Stimulated activated CD8-positive, alpha-beta memory T cell treated with anti-CD3 and anti-CD28 coated beads, Interleukin-7, amount 100 ng/mL, for 48 hours (primary cell): Measurements from ENCODE around the gene HELZ.

Experiments used
- DNase-seq, 2 donors: peaks; one replicate each; pipeline ENCODE4 v3.0.0-alpha.2; 2020; ENCODE audit warnings: low read depth in 1 of 2; ENCODE audit errors: extremely low read depth in 1 of 2

HELZ gene

DNA sequence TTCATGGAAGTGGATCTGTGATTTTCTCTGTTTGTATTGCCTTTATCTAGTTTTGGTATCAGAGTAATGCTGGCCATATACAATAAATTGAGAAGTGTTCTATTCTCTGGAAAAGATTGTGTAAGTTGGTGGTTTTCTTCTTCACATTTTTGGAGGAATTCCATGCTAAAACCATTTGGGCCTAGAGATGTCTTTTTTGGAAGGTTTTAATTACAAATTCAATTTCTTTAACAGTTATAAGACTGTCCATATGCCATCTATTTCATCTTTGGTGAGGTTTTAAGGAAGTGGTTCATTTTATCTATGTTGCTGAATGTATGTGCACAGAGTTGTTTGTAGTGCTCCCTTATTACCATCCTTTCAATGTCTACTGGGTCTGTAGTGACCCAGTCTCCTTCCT lies 154.7 kb downstream of the HELZ start:
- no peak for DNase-seq

DNA sequence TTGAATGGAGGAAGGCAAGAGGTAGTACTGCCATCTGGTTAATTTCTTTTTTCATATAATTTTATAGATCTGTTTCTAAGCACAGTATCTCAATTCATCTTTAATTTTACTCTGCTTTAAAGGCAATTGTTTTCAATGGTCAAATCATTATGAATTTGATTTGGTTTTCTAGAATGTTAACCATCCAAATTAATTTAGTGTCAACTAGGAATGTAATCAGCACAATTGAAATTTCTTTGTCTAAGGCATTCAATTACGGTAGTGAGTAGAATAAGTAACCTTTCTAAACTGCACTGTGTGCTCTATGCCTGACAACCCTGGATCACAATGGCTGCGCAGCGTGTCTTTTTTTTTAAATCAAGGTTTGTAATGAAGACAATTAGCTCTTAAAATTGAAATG lies 156.4 kb downstream of the HELZ start:
- DNase-seq: no peak

DNA sequence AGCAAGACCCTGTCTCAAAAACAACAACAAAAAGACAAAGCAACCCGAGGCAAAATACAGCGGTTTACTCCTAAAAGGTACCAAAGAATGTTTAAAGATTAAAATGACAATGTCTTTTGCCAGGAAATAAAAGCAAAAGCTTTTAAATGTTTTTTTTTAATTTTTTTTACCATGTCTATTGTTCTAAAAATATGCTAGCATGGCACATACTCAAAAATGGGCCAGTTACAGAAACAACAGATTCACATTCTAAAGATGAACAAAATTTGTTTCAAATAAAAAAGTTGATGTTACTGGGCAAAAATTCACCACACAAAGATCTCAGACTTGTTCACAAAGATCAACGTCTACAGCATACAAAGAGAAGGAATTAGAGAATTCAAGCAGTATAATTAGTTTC lies 159.6 kb downstream of the HELZ start:
- no peak for DNase-seq

DNA sequence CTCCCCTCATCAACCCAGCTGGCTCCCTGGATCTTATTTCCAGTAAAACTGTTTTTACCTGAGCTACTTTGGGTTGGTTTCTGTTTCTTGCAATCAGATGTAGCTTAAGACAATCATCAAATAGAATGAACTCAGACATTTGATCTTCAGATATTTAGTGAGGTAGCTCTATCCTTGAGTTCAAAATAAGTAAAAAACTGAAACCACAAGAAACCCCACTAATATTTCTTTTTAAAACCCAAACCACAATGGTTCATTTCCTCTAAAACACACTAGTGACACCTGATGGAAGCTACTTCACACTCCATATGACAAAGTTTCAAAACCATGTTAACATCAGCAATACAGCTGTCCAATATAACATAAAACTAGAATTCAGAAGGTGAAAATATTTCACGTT lies 162.9 kb downstream of the HELZ start:
- no peak for DNase-seq

DNA sequence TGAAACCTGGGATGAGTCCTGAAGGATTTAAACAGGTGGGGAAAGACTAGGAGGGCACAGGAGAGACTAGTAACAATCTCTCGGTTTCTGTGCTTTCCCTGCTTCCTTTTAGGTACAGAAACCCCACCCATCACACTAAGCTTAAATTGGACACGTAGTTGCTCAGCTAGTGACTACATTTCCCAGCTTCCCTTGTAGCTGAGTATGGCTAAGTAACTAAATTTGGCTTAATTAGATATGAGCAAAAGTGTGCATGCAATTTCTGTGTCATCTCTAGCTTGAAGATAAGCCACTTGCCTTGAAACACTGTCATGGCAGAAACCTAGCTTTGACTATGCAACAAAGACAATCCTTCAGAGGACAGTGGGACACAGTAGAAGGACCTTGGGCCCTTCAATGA lies 164.2 kb downstream of the HELZ start:
- DNase-seq: no peak

DNA sequence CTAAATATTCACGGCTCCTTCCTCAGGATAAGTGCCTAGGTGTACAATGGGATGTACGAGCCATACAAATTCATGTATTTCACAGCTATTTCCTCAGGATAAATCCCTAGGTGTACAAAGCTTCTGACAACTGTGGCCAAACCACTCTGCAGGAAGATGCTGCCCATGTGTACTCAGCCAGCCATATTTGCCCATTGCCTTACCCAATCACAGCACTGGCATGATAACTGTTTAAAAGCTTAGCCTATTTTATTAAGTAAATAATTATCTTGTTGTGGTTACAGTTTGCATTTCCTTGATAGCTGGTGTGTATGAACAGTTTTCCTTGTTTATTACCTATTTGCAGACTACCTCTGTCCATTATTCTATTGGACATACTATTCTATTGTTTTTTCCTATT lies 165.5 kb downstream of the HELZ start:
- DNase-seq: no peak

DNA sequence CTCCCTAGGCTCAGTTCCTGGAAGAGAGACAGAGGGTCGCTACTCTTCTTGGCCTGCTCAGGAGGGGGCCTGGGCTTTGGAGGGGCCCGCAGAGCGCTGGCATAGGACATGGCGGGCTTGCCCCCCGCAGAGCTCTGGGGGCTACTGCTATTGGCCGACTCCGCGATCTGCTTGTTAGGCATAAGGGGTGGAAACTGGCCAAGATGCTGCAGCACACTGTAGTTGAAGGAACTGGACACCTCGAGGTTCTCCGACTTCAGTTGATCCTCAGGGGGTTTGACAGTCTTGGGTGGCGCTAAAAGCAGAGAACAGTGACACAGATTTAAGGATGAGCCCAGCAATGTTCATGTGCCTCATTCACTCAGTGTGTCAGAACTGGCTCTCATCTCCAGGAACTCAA lies 166.7 kb downstream of the HELZ start:
- no peak for DNase-seq

DNA sequence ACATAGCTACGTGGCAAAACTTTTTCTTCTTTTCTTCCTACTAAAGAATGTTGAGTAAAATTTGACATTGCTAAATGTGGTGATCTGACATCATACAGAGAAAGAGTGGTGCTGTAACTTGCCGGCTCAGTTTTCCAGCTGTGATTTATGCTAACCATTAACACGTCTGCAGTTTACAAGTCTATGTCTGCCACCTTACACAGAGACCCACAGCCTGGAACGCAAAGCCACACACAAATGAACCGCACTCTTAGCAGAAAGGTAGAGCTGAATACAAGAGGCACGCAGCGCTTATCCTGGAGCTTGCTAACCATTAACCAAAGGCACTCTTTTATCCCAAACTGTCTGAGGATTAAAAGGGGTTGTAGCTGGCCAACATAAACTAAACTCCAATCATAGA lies 168.7 kb downstream of the HELZ start:
- DNase-seq: no peak

DNA sequence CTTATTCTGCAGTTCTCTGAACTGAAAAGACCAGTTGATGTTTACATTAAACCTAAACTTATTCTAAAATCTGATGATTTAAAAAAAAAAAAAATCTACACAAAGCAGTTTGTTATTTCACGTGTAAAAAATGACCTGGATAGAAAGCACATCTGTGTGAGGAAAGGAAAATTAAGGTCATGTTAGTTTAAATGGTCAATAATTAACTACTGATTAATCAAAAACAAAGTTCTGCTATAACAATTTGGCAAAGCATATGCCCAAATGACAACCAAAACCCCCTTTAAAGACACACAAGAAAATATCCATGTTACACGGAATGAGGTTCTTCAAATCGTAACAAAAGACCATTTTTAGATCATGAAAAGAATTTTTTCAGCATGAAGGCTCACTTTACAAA lies 170.2 kb downstream of the HELZ start:
- DNase-seq: no peak

DNA sequence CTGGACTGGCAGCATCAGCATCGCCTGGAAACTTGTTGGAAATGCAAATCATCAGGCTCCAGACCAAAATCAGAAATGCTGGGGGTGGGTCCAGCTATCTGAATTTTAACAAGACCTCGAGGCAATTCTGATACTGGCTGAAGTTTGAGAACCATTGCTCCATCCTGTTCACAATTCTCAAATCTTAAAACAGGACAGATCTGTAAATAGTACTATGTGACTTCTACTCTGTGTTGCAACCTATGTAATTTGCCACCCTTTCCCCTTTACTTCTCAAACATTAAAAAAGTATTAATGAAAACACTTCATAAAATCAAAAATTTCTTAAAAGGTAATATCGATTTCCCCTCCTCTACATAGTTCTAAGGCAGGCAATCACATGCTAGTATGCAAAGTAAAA lies 172.1 kb downstream of the HELZ start:
- no peak for DNase-seq

DNA sequence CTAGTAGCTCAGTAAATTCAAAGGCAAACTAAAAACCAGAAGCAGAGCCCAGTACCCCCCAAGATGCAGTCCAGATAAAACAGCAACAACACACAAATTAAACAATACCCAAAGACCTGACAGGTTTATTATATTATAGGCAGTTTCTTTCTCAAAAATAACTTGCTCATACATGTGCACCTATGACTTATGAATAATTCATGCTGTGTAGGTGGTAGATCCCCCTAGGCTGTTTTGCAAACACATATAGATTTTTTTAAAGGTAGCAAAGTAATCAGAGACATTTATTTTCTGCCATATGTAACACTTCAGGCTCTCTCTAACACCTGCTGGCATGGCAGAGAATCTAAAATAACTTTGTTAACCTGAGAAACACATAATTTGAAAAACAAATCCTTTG lies 173.4 kb downstream of the HELZ start:
- no peak for DNase-seq

DNA sequence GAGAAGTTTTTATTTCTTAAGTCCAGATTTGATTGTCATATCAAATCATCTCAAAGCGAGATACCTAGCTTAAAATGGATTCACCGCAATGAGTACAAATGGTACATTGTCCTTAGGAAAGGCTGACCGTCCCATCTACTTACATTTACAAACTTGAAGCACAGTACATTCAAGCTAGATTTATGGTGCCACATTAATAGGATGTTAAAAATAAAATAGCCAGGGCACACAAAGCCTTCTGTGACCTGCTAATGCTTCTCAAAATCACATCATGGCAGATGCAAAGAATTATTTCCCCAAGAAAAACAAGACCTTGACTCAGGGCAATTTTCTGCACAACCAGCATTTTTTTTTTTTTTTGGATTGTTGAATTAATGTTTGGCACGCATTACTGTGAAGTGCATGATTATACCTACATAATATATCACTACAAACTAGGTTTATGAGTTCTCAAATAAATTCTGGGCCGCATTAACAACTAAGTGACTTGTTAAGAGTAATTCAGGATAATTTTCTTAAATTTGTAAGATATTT lies 175.3 kb downstream of the HELZ start:
- no peak for DNase-seq

DNA sequence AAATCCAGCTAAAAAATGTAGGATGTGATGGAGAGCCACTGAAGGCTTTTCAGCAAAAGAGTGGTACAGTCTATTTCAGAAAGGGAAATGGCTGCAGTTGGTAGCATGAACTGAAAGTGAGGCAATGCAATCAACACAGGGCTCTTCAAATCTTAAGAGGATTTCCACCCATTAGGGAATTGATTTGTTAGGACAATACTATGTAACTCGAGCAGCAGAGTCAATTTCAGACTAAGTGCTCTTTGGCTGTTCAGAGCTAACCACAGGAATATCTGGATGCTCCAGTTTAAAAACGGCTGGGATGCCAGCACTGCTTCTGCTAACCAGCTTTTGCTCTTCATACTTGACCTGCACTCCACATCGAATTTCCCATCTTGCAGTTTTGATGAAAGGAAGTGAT lies 176.0 kb downstream of the HELZ start:
- DNase-seq: no peak

DNA sequence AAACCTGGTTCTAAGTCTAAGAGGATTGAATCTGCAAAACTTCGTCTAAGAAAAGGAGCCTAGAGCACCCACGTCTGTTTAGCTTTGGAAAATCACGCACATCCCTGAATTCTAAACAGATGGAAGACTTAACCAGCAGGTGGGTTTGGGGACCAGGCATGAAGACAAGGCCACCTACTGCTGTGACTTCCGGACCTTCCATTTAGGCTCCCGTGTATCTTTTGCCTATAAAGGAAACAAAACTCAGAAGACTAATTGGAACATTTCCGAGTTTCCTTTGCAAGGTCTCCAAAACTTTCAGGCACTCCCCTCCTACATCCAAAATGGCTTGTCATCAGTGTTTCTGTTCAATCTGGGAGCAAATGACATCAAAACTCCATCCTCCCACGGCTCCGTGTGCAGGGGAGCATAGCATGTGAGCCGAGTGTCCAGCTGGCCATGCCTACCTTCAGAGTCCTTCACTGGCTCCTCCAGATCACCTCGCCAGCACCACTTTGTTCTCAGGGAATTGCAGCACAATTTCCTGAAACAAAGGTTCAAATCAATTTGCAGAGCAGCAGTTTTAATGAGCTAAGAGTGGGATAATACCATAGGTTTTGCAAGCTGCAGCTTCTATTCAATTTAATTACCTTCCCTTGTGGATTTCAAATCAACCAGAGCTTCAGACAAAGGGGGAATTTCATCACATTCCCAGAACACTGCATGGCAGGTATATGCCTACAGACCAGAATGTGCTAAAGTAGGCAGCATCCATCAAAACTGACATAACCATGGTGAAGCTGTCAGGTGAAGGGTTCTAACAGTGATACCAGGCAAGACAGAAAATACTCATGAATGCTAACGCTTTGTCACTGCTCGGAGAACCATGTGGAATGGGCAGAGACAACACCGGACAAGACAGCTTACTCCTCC lies 177.2 kb downstream of the HELZ start:
- DNase-seq: no peak

DNA sequence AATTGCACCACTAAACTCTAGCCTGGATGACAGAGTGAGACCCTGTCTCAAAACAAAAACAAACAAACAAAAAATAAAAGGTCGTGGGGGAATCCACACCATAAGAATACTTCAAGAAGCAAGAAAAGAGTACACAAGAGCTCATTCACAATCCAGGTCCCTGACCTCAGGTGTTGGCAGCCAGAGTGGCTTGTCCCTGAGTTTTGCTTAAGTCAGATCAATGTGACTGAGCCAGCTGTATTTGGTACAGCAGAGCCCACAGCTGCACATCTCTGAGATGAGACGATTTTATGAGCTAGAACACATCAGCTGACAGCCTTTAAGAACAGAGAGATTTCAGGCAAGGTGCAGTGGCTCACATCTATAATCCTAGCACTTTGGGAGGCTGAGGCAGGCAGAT lies 178.3 kb downstream of the HELZ start:
- no peak for DNase-seq

DNA sequence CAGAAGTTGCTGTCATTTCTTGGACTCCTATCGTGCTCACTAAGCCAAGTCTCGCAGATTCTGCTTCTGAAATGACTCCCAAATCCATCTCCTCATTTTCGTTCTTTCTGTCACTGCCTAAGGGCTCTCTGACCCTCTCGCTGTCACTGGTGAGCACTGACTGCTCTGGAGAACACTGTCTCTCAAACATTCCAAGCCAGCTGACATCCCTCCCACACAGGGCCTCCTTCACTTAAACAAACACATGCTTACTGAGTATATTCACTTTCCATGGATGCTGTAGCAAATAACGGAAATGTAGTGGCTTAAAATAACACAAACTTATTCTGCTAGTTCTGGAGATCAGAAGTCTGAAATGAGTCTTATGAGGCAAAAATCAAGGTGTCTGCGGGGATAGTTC lies 181.9 kb downstream of the HELZ start:
- DNase-seq: no peak

DNA sequence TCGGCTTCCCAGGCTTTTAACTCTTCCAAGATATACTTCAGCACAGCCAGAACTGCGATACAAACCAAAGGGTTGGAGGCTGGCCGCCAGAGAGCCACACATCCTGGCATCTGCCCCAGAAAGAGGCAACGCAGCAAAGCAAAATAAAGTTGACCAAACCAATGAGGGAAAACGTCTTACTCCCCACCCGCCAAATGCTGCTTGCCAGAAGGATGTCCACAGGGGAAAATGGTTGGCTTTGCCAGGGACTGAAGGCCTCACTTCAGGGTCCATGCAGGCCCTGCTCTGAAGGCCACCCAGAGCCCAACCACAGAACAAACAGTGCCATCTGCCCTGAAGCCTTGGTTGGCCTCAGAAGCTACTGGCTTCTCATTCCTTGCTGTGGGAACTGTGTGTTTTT lies 185.6 kb downstream of the HELZ start:
- DNase-seq: no peak

DNA sequence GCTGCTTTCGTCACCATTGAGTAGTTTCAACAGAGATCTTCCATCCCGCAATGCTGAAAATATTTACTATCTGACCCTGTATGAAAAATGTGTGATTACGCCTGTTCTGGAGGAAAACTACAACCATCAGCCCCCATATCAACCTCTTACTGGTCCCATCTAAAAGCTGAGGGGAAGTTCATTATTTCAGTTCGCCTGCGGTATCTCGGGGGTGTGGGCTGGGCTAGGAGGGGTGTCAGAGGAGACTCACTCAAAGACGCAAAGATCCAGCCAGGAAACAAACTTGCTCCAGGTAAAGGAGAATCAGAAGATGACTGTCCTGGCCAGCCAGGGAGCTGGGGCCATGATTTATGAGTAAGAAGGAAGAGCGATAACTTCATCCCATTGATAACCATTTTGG lies 187.0 kb downstream of the HELZ start:
- no peak for DNase-seq

DNA sequence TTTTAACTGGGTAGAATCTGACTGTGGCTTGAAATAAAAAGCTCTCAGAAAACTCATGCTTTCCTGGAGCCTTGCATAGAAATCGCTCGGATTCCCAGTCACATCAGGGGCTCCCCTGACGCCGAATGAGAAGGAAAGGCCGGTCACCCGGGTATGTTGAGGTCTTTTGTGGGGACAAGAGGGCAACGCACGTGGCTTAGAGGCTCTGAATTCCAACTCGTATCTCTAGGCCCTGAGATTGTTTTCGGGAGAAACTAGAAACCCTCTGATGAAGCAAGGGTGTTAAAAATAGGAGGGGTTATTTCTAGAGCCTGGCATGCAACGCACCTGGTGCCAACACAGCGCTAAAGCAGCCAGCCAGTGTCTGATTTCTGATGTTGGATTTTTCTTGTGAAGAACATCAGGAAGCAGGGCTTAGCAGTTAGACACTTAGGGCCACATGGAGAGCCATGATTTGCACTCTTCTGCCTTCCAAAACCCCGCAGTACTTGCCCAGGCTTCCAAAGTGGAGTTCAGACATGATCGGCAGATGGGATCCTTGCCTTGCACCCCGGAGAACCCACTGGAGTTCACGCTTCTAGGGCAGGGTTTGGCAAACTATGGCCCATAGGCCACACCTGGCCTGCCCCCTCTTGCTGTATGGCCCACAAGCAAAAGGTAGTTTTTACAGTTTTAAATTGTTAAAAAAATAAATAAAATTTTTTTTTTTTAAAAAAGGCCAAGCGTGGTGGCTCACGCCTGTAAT lies 188.1 kb downstream of the HELZ start:
- DNase-seq: no peak

DNA sequence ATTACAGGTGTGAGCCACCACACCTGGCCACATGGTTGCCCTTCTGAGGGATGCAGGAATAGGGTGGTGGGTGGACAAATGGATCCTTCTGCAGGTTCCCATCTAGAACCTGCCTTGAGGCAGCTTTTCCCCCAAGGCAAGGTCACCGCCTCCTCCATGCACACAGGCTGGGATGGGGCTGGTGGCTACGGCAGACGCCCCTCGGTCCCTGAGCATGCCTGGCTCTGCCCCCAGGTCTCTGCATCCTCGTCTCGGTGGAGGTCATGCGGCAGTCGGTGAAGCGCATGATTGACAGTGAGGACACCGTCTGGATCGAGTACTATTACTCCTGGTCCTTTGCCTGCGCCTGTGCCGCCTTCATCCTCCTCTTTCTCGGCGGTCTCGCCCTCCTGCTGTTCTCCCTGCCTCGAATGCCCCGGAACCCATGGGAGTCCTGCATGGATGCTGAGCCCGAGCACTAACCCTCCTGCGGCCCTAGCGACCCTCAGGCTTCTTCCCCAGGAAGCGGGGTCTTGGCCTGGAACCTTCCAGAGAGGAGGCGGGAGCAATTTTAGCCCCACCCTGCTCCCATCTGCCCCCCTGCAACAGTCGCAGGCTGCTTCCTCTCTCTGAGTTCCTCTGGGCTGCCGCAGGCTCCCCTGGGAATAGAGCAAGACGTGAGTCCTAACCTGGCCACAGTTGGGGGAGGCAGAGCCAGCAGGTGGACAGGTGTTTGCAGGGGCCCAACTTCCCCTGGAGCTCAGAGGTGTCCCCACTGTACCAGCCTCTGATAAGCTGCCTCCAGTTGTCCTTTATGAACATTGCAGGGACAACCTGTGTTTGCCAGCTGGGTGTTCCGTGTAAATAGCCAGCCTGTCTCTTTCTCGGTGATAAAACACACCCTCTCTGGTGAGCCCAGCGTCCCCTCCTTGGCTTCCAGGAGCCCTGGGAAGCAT lies 188.9 kb downstream of the HELZ start:
- no peak for DNase-seq

DNA sequence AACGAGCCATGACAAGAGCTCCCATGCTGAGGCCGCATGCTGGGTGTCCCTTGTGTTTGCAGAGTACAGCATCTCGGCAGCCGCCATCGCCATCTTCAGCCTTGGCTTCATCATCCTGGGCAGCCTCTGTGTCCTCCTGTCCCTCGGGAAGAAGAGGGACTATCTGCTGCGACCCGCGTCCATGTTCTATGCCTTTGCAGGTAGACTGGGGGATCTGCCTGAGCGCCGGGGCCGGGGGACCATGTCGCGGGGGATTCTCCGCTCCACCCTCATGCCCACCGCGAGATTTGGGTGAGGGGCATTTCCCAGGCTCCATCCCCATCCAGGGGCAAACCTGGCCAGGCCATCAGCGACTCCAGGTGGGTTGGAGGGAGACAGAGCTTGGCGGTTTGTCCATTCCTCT lies 190.0 kb downstream of the HELZ start:
- DNase-seq: no peak
